Stimulated activated CD8-positive, alpha-beta memory T cell treated with anti-CD3 and anti-CD28 coated beads, Interleukin-4, amount 100 ng/mL, for 1 hour (primary cell): ENCODE measurements around the gene SPATS2L.

ENCODE experiments used
- DNase-seq, 2 donors: peaks; one replicate each; pipeline ENCODE4 v3.0.0-alpha.2; 2020; ENCODE audit warnings: low read depth in 2 of 2, low spot score in 1 of 2

The SPATS2L gene

GRCh38 chr2:200463452-200463851, 157.0 kb downstream of the SPATS2L start:
- DNase-seq, result no peak

GRCh38 chr2:200466425-200467418, 160.2 kb downstream of the SPATS2L start:
- DNase-seq, result no peak

GRCh38 chr2:200467806-200468681, 161.6 kb downstream of the SPATS2L start:
- DNase-seq, result no peak

GRCh38 chr2:200469708-200470211, 163.3 kb downstream of the SPATS2L start:
- no peak for DNase-seq

GRCh38 chr2:200470230-200470629, 163.7 kb downstream of the SPATS2L start:
- no peak for DNase-seq

GRCh38 chr2:200471324-200471848, 164.9 kb downstream of the SPATS2L start:
- no peak for DNase-seq

GRCh38 chr2:200471928-200472645, 165.6 kb downstream of the SPATS2L start:
- DNase-seq, result no peak

GRCh38 chr2:200472853-200473464, 166.5 kb downstream of the SPATS2L start:
- DNase-seq, result no peak

GRCh38 chr2:200475795-200476194, 169.3 kb downstream of the SPATS2L start:
- no peak for DNase-seq

GRCh38 chr2:200476836-200477235, 170.3 kb downstream of the SPATS2L start:
- no peak for DNase-seq

- no peak for DNase-seq
Measured at GRCh38 chr2:200477667-200478131, 171.2 kb downstream of the SPATS2L start.

- DNase-seq, result no peak
Measured at GRCh38 chr2:200479692-200480265, 173.3 kb downstream of the SPATS2L start.

GRCh38 chr2:200482194-200482593, 175.7 kb downstream of the SPATS2L start:
- no peak for DNase-seq

GRCh38 chr2:200483729-200484198, 177.3 kb downstream of the SPATS2L start:
- DNase-seq, result no peak

- no peak for DNase-seq
Measured at GRCh38 chr2:200484934-200485333, 178.4 kb downstream of the SPATS2L start.

GRCh38 chr2:200486529-200486928, 180.0 kb downstream of the SPATS2L start:
- DNase-seq, result no peak

- DNase-seq, result no peak
Measured at GRCh38 chr2:200488169-200488568, 181.7 kb downstream of the SPATS2L start.

GRCh38 chr2:200490001-200490400, 183.5 kb downstream of the SPATS2L start:
- no peak for DNase-seq

GRCh38 chr2:200492656-200493055, 186.2 kb downstream of the SPATS2L start:
- DNase-seq, result no peak

GRCh38 chr2:200494048-200494447, 187.6 kb downstream of the SPATS2L start:
- no peak for DNase-seq
